Neural cell (in vitro differentiated cells): ENCODE results near the gene ADAMTS8. TPM values are rescaled to one million over a fixed set of nuclear protein-coding genes. Genes with fewer than 3 reads are reported as not detected.

Experiments
- H2AFZ ChIP-seq: fragments of 200-600, 300-800 bp; sonication (generic), shearing (Covaris generic); 2 replicates; pipeline ENCODE4 v1.6.0; 2014; ENCODE audit warnings: low read depth, mild to moderate bottlenecking, antibody characterized with exemption, low read length, moderate library complexity
- H3F3A ChIP-seq: fragments of 200-600 bp; shearing (Covaris generic); 2 replicates; pipeline ENCODE4 v1.6.1; 2016; ENCODE audit warnings: mild to moderate bottlenecking, moderate library complexity, mixed read lengths, antibody characterized with exemption, low read length; ENCODE audit not compliant: insufficient read depth, poor library complexity, severe bottlenecking
- H3K27ac ChIP-seq: fragments of 200-600, 300-800 bp; sonication (generic), shearing (Covaris generic); 2 replicates; pipeline ENCODE4 v1.5.1; 2014; ENCODE audit warnings: mild to moderate bottlenecking, low read length, moderate library complexity
- H3K27me3 ChIP-seq: fragments of 300-800, 200-600 bp; sonication (generic), shearing (Covaris generic); 2 replicates; pipeline ENCODE4 v1.6.0; 2014; ENCODE audit warnings: mild to moderate bottlenecking, low read depth, low read length, moderate library complexity; ENCODE audit not compliant: insufficient read depth
- H3K36me3 ChIP-seq: fragments of 300-800, 200-600 bp; sonication (generic), shearing (Covaris generic); 2 replicates; pipeline ENCODE4 v1.5.1; 2014; ENCODE audit warnings: mild to moderate bottlenecking, antibody characterized with exemption, low read length, moderate library complexity; ENCODE audit not compliant: insufficient read depth
- H3K4me2 ChIP-seq: fragments of 300-800, 200-600 bp; sonication (generic), shearing (Covaris generic); 2 replicates; pipeline ENCODE4 v1.6.0; 2014; ENCODE audit warnings: mild to moderate bottlenecking, low read length
- H3K4me3 ChIP-seq: fragments of 300-800, 200-600 bp; sonication (generic), shearing (Covaris generic); 2 replicates; pipeline ENCODE4 v1.5.1; 2014; ENCODE audit warnings: mild to moderate bottlenecking, low read length, moderate library complexity
- H3K79me2 ChIP-seq: fragments of 200-600 bp; shearing (Covaris generic); replicated peaks from 2 replicates; pipeline ENCODE4 v1.6.0; 2014; ENCODE audit warnings: mild to moderate bottlenecking, low read length, moderate library complexity; ENCODE audit not compliant: insufficient read depth
- H3K9ac ChIP-seq: fragments of 300-800, 200-600 bp; sonication (generic), shearing (Covaris generic); 2 replicates; pipeline ENCODE4 v1.6.1; 2016; ENCODE audit warnings: mild to moderate bottlenecking, low read length, mixed read lengths
- H3K9me2 ChIP-seq: fragments of 200-600 bp; shearing (Covaris generic); 2 replicates; pipeline ENCODE4 v1.6.1; 2016; ENCODE audit warnings: mild to moderate bottlenecking, low read length, mixed read lengths; ENCODE audit not compliant: insufficient read depth
- H3K9me3 ChIP-seq: fragments of 200-600, 300-800 bp; sonication (generic), shearing (Covaris generic); 2 replicates; pipeline ENCODE4 v1.6.1; 2016; ENCODE audit warnings: mild to moderate bottlenecking, mixed run types, low read length, moderate library complexity, mixed read lengths
- H4K20me1 ChIP-seq: fragments of 200-600 bp; shearing (Covaris generic); 2 replicates; pipeline ENCODE4 v1.6.1; 2016; ENCODE audit warnings: mild to moderate bottlenecking, mixed run types; ENCODE audit not compliant: insufficient read depth
- CTCF ChIP-seq: fragments of 450-650 bp; IDR thresholded peaks from 2 replicates; pipeline ENCODE4 v1.5.1; 2014; ENCODE audit warnings: antibody characterized with exemption, mild to moderate bottlenecking, moderate library complexity; ENCODE audit not compliant: poor library complexity, severe bottlenecking
- EP300 ChIP-seq: fragments of 450-650 bp; conservative IDR thresholded peaks from 2 replicates; pipeline ENCODE4 v1.6.1; 2014; ENCODE audit warnings: antibody characterized with exemption, mild to moderate bottlenecking, moderate library complexity; ENCODE audit not compliant: poor library complexity, severe bottlenecking
- EZH2 ChIP-seq: fragments of 200-600, 300-800 bp; shearing (Covaris generic), sonication (generic); IDR thresholded peaks from 2 replicates; pipeline ENCODE4 v1.6.1; 2014; ENCODE audit warnings: antibody characterized with exemption, low read length, borderline replicate concordance, mild to moderate bottlenecking; ENCODE audit not compliant: insufficient read depth, poor library complexity, severe bottlenecking
- MXI1 ChIP-seq: fragments of 450-650 bp; conservative IDR thresholded peaks from 2 replicates; pipeline ENCODE4 v1.6.1; 2014; ENCODE audit warnings: antibody characterized with exemption, mild to moderate bottlenecking; ENCODE audit not compliant: poor library complexity, severe bottlenecking
- POLR2AphosphoS5 ChIP-seq: IDR thresholded peaks from 2 replicates; pipeline ENCODE4 v1.6.1; 2012
- RAD21 ChIP-seq: fragments of 450-650 bp; conservative IDR thresholded peaks from 2 replicates; pipeline ENCODE4 v1.6.1; 2014; ENCODE audit warnings: antibody characterized with exemption, mild to moderate bottlenecking, moderate library complexity
- SMC3 ChIP-seq: fragments of 450-650 bp; conservative IDR thresholded peaks from 2 replicates; pipeline ENCODE4 v1.6.1; 2014; ENCODE audit warnings: antibody characterized with exemption, mild to moderate bottlenecking, moderate library complexity; ENCODE audit not compliant: poor library complexity
- TAF1 ChIP-seq: IDR thresholded peaks from 2 replicates; pipeline ENCODE4 v1.6.1; 2012; ENCODE audit warnings: low read depth
- polyA plus RNA-seq: library from polyadenylated mRNA; depleted of rRNA; stranded (reverse); fragments of >200 nt; gene quantifications from 2 replicates; pipeline ENCODE4 v1.2.3, GENCODE V29; 2014
- TF ChIP-seq, protein P1 (sequence below): IDR thresholded peaks from 2 replicates; pipeline ENCODE4 v1.6.1; 2012; ENCODE audit warnings: borderline replicate concordance

The ADAMTS8 gene
- polyA plus RNA-seq, 1 donor from 2014 or later, result 0.94 TPM

- no peak overlapping the region for H2AFZ ChIP-seq
- no peak overlapping the region for H3K9ac ChIP-seq
Observed at GRCh38 chr11:130403271-130403804, 25.1 kb downstream of the ADAMTS8 start.

GRCh38 chr11:130402570-130402969 lies 25.8 kb downstream of the ADAMTS8 start:
- no peaks in the 10 kb centered on the region for H3K79me2 ChIP-seq
- H3K9ac ChIP-seq, result no peak overlapping the region
- no peak overlapping the region for H3K4me2 ChIP-seq
- no peaks in the 10 kb centered on the region for H4K20me1 ChIP-seq
- no peaks in the 10 kb centered on the region for H3K36me3 ChIP-seq
- TF ChIP-seq, protein P1, sequence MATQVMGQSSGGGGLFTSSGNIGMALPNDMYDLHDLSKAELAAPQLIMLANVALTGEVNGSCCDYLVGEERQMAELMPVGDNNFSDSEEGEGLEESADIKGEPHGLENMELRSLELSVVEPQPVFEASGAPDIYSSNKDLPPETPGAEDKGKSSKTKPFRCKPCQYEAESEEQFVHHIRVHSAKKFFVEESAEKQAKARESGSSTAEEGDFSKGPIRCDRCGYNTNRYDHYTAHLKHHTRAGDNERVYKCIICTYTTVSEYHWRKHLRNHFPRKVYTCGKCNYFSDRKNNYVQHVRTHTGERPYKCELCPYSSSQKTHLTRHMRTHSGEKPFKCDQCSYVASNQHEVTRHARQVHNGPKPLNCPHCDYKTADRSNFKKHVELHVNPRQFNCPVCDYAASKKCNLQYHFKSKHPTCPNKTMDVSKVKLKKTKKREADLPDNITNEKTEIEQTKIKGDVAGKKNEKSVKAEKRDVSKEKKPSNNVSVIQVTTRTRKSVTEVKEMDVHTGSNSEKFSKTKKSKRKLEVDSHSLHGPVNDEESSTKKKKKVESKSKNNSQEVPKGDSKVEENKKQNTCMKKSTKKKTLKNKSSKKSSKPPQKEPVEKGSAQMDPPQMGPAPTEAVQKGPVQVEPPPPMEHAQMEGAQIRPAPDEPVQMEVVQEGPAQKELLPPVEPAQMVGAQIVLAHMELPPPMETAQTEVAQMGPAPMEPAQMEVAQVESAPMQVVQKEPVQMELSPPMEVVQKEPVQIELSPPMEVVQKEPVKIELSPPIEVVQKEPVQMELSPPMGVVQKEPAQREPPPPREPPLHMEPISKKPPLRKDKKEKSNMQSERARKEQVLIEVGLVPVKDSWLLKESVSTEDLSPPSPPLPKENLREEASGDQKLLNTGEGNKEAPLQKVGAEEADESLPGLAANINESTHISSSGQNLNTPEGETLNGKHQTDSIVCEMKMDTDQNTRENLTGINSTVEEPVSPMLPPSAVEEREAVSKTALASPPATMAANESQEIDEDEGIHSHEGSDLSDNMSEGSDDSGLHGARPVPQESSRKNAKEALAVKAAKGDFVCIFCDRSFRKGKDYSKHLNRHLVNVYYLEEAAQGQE, result no peak
- TF ChIP-seq EZH2 (no peak), SMC3 (no peak), POLR2AphosphoS5 (no peak), MXI1 (no peak), EP300 (no peak), RAD21 (no peak), TAF1 (no peak), CTCF (no peak)
- H3K27ac ChIP-seq, result no peak overlapping the region
- H3K9me2 ChIP-seq, result no peaks in the 10 kb centered on the region
- H3K9me3 ChIP-seq, result no peaks in the 10 kb centered on the region
- H3K4me3 ChIP-seq, result no peak overlapping the region
- no peak overlapping the region for H2AFZ ChIP-seq
- no peaks in the 10 kb centered on the region for H3F3A ChIP-seq
- H3K27me3 ChIP-seq, result no peaks in the 10 kb centered on the region

More at GRCh38 chr11:130403271-130403804, 25.1 kb downstream of the ADAMTS8 start:
- H3K9me2 ChIP-seq, result no peaks in the 10 kb centered on the region
- TF ChIP-seq, protein P1, result no peak
- TF ChIP-seq RAD21 (no peak), MXI1 (no peak), SMC3 (no peak), CTCF (no peak), POLR2AphosphoS5 (no peak), EZH2 (no peak), EP300 (no peak), TAF1 (no peak)
- no peaks in the 10 kb centered on the region for H3K36me3 ChIP-seq
- no peak overlapping the region for H3K27ac ChIP-seq
- no peaks in the 10 kb centered on the region for H3K27me3 ChIP-seq
- no peak overlapping the region for H3K4me2 ChIP-seq
- H3K9me3 ChIP-seq, result no peaks in the 10 kb centered on the region
- no peak overlapping the region for H3K4me3 ChIP-seq
- H4K20me1 ChIP-seq, result no peaks in the 10 kb centered on the region
- H3F3A ChIP-seq, result no peaks in the 10 kb centered on the region
- H3K79me2 ChIP-seq, result no peaks in the 10 kb centered on the region
